H9 (cell line): ENCODE measurements around the gene UBE2G1. TPM values are rescaled to one million over a fixed set of nuclear protein-coding genes. Genes with fewer than 3 reads are reported as not detected.

Experiments used
- DNase-seq: peaks from one replicate; pipeline ENCODE4 v3.0.0-alpha.2; 2017
- H2AFZ ChIP-seq: one replicate; pipeline ENCODE4 v1.6.1; 2013; ENCODE audit warnings: mild to moderate bottlenecking, low read length, control low read depth, moderate library complexity
- H2AK5ac ChIP-seq: 2 replicates; pipeline ENCODE4 v1.6.1; 2013; ENCODE audit warnings: low read length, control low read depth, mixed read lengths; ENCODE audit not compliant: insufficient read length
- H2BK120ac ChIP-seq: one replicate; pipeline ENCODE4 v1.6.1; 2013; ENCODE audit warnings: low read depth, mild to moderate bottlenecking, low read length, control low read depth, inconsistent platforms; ENCODE audit not compliant: poor library complexity, severe bottlenecking
- H2BK12ac ChIP-seq: 2 replicates; pipeline ENCODE4 v1.6.1; 2013; ENCODE audit warnings: low read length, control low read depth, mixed read lengths, low read depth; ENCODE audit not compliant: insufficient read length
- H2BK15ac ChIP-seq: 2 replicates; pipeline ENCODE4 v1.6.1; 2013; ENCODE audit warnings: low read depth, low read length, control low read depth
- H2BK20ac ChIP-seq: one replicate; pipeline ENCODE4 v1.6.1; 2013; ENCODE audit warnings: low read depth, mild to moderate bottlenecking, low read length, control low read depth, inconsistent platforms; ENCODE audit not compliant: poor library complexity, severe bottlenecking
- H2BK5ac ChIP-seq: 2 replicates; pipeline ENCODE4 v1.6.1; 2013; ENCODE audit warnings: low read length, control low read depth, mixed read lengths; ENCODE audit not compliant: insufficient read length
- H3K14ac ChIP-seq: 2 replicates; pipeline ENCODE4 v1.6.1; 2013; ENCODE audit warnings: low read length, control low read depth; ENCODE audit not compliant: insufficient read depth
- H3K18ac ChIP-seq: 2 replicates; pipeline ENCODE4 v1.6.1; 2013; ENCODE audit warnings: low read depth, mild to moderate bottlenecking, mixed read lengths, low read length, control low read depth; ENCODE audit not compliant: insufficient read length
- H3K23ac ChIP-seq: 2 replicates; pipeline ENCODE4 v1.6.1; 2013; ENCODE audit warnings: low read length, control low read depth, mixed read lengths, low read depth; ENCODE audit not compliant: insufficient read length
- H3K23me2 ChIP-seq: 2 replicates; pipeline ENCODE4 v1.6.1; 2013; ENCODE audit warnings: low read depth, mild to moderate bottlenecking, mixed read lengths, low read length, control low read depth; ENCODE audit not compliant: insufficient read length, poor library complexity, severe bottlenecking
- H3K27ac ChIP-seq: 2 replicates; pipeline ENCODE4 v1.5.1; 2013; ENCODE audit warnings: low read length, control low read depth, mixed read lengths, low read depth; ENCODE audit not compliant: insufficient read length
- H3K27me3 ChIP-seq: 2 replicates; pipeline ENCODE4 v1.6.1; 2013; ENCODE audit warnings: low read length, control low read depth, inconsistent platforms; ENCODE audit not compliant: insufficient read depth
- H3K4ac ChIP-seq: 2 replicates; pipeline ENCODE4 v1.6.1; 2013; ENCODE audit warnings: low read depth, mild to moderate bottlenecking, control low read depth, inconsistent platforms, low read length, moderate library complexity
- H3K4me1 ChIP-seq: 2 replicates; pipeline ENCODE4 v1.6.1; 2013; ENCODE audit warnings: low read length, control low read depth, inconsistent platforms; ENCODE audit not compliant: insufficient read depth
- H3K4me2 ChIP-seq: 2 replicates; pipeline ENCODE4 v1.6.1; 2013; ENCODE audit warnings: low read length, control low read depth, mixed read lengths; ENCODE audit not compliant: insufficient read length, insufficient read depth
- H3K56ac ChIP-seq: 2 replicates; pipeline ENCODE4 v1.6.1; 2013; ENCODE audit warnings: low read depth, mild to moderate bottlenecking, mixed read lengths, low read length, control low read depth; ENCODE audit not compliant: insufficient read length
- H3K79me1 ChIP-seq: 2 replicates; pipeline ENCODE4 v1.6.1; 2013; ENCODE audit warnings: low read depth, mild to moderate bottlenecking, moderate library complexity, low read length, control low read depth, inconsistent platforms; ENCODE audit not compliant: insufficient read depth, poor library complexity, severe bottlenecking
- H3K79me2 ChIP-seq: 2 replicates; pipeline ENCODE4 v1.6.1; 2013; ENCODE audit warnings: low read length, control low read depth, inconsistent platforms; ENCODE audit not compliant: insufficient read depth
- H3K9ac ChIP-seq: 2 replicates; pipeline ENCODE4 v1.6.1; 2013; ENCODE audit warnings: low read length, control low read depth, mixed read lengths; ENCODE audit not compliant: insufficient read length; ENCODE audit errors: extremely low read depth
- H3K9me3 ChIP-seq: one replicate; pipeline ENCODE4 v1.6.1; 2013; ENCODE audit warnings: low read depth, low read length, inconsistent platforms; ENCODE audit not compliant: control insufficient read depth
- H3T11ph ChIP-seq: one replicate; pipeline ENCODE4 v1.6.1; 2013; ENCODE audit warnings: mild to moderate bottlenecking, low read length, control low read depth, inconsistent platforms
- H4K20me1 ChIP-seq: one replicate; pipeline ENCODE4 v1.6.1; 2013; ENCODE audit not compliant: control insufficient read depth, insufficient read length, insufficient read depth
- H4K5ac ChIP-seq: 2 replicates; pipeline ENCODE4 v1.6.1; 2013; ENCODE audit warnings: low read depth, mild to moderate bottlenecking, mixed read lengths, low read length, control low read depth; ENCODE audit not compliant: insufficient read length
- H4K8ac ChIP-seq: replicated peaks from 2 replicates; pipeline ENCODE4 v1.6.1; 2013; ENCODE audit warnings: low read length, control low read depth, mixed read lengths, low read depth; ENCODE audit not compliant: insufficient read length
- H4K91ac ChIP-seq: 2 replicates; pipeline ENCODE4 v1.6.1; 2013; ENCODE audit warnings: low read depth, mild to moderate bottlenecking, moderate library complexity, mixed read lengths, low read length, control low read depth; ENCODE audit not compliant: insufficient read length
- H3K27ac Mint-ChIP-seq, 3 experiments: 2 replicates in 2 of 3; 3 replicates in 1 of 3; pipeline ENCODE4 v1.8.0; 2020 to 2021; ENCODE audit warnings: mixed read lengths in 3 of 3, mild to moderate bottlenecking in 1 of 3, moderate library complexity in 1 of 3
- H3K27me3 Mint-ChIP-seq: 2 replicates; pipeline ENCODE4 v1.8.0; 2021; ENCODE audit warnings: low read depth, mild to moderate bottlenecking, moderate library complexity, mixed read lengths
- H3K36me3 Mint-ChIP-seq, 3 experiments: 2 replicates in 2 of 3; 3 replicates in 1 of 3; pipeline ENCODE4 v1.8.0; 2020 to 2021; ENCODE audit warnings: low read depth in 3 of 3, mixed read lengths in 3 of 3; ENCODE audit not compliant: insufficient read depth in 1 of 3
- H3K4me1 Mint-ChIP-seq, 2 experiments: 2 replicates each; pipeline ENCODE4 v1.8.0; 2020; ENCODE audit warnings: mixed read lengths in 2 of 2
- H3K4me3 Mint-ChIP-seq, 2 experiments: 2 replicates in 1 of 2; 3 replicates in 1 of 2; pipeline ENCODE4 v1.8.0; 2020 to 2021; ENCODE audit warnings: mild to moderate bottlenecking in 2 of 2, mixed read lengths in 2 of 2, moderate library complexity in 1 of 2
- H3K9me3 Mint-ChIP-seq, 2 experiments: 2 replicates in 1 of 2; 3 replicates in 1 of 2; pipeline ENCODE4 v1.8.0; 2020; ENCODE audit warnings: mild to moderate bottlenecking in 2 of 2, mixed read lengths in 2 of 2, moderate library complexity in 1 of 2
- CTCF ChIP-seq: fragments of 200-600 bp; sonication (generic); conservative IDR thresholded peaks from 3 replicates; pipeline ENCODE4 v1.8.0; 2021; ENCODE audit warnings: antibody characterized with exemption, mild to moderate bottlenecking
- WGBS: extraction: QIAGEN DNeasy Blood & Tissue Kit; methylation state at CpG from one replicate; pipeline ENCODE4 v1.1.7; 2013; ENCODE audit warnings: missing lambda C conversion rate, low lambda C conversion rate, mixed read lengths; ENCODE audit not compliant: insufficient read length; ENCODE audit errors: extremely low coverage; 5-methylcytosine and 5-hydroxymethylcytosine counted together
- total RNA-seq: library from RNA; stranded (reverse); gene quantifications from 2 replicates; pipeline ENCODE4 v1.2.1, GENCODE V29; 2021

Gene UBE2G1
- total RNA-seq, 1 experiment from 2014 or later = 188 TPM

DNA sequence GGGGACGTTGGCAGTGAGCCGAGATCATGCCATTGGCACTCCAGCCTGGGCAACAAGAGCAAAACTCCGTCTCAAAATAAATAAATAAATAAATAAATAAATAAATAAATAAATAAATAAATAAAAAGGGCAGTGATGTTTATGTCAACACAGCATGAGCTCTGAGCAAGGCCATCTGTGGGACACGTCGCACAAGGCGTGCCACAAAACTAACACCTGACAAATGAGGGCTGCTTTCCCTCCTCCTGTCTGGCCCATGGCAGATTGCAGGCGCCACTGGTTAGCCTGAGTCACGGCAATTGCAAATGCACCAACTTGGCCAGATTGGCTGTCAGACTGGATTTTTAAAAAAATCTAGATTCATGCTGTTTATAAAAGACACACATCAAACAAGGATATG is 41.4 kb upstream of the UBE2G1 start:
- Mint-ChIP-seq H3K9me3 (no peaks in the 10 kb centered on the region), H3K27me3 (no peaks in the 10 kb centered on the region), H3K27ac (peak overlapping the region in 1 of 3 experiments; percentile 94; a peak in 2 of 7 replicates), H3K4me1 (peaks cover 11 to 15% of the 10 kb centered on the region in 2 experiments), H3K4me3 (no peak overlapping the region), H3K36me3 (no peaks in the 10 kb centered on the region)
- no peaks in the 10 kb centered on the region for H3K9me3 ChIP-seq
- H3K23me2 ChIP-seq = peaks cover under 1% of the 10 kb centered on the region
- no peaks in the 10 kb centered on the region for H4K20me1 ChIP-seq
- no peak overlapping the region for H3T11ph ChIP-seq
- H3K27ac ChIP-seq = no peak overlapping the region
- H2BK20ac ChIP-seq = no peak overlapping the region
- no peak overlapping the region for H3K56ac ChIP-seq
- no peak overlapping the region for H2BK120ac ChIP-seq
- DNase-seq = no peak
- no peak overlapping the region for H3K4me2 ChIP-seq
- no peaks in the 10 kb centered on the region for H3K27me3 ChIP-seq
- no peaks in the 10 kb centered on the region; the same call in 1 of the 2 replicates for H3K4me1 ChIP-seq
- H2AFZ ChIP-seq = no peak overlapping the region
- no peak overlapping the region for H3K14ac ChIP-seq
- H3K9ac ChIP-seq = no peak overlapping the region
- no peak overlapping the region for H2BK15ac ChIP-seq
- H4K91ac ChIP-seq = no peak overlapping the region
- no peak overlapping the region for H3K18ac ChIP-seq
- no peak overlapping the region for H2BK12ac ChIP-seq
- no peak for TF ChIP-seq CTCF
- no peak overlapping the region for H3K4ac ChIP-seq
- no peak overlapping the region for H2AK5ac ChIP-seq
- no peak overlapping the region for H4K8ac ChIP-seq
- H2BK5ac ChIP-seq = no peak overlapping the region
- no CpG with 5 or more reads among the region's 8 CpGs for WGBS
- no peak overlapping the region for H4K5ac ChIP-seq
- H3K79me1 ChIP-seq = no peaks in the 10 kb centered on the region
- H3K23ac ChIP-seq = no peak overlapping the region
- no peaks in the 10 kb centered on the region for H3K79me2 ChIP-seq
